ENCODE data around the gene MNAT1.

DNA sequence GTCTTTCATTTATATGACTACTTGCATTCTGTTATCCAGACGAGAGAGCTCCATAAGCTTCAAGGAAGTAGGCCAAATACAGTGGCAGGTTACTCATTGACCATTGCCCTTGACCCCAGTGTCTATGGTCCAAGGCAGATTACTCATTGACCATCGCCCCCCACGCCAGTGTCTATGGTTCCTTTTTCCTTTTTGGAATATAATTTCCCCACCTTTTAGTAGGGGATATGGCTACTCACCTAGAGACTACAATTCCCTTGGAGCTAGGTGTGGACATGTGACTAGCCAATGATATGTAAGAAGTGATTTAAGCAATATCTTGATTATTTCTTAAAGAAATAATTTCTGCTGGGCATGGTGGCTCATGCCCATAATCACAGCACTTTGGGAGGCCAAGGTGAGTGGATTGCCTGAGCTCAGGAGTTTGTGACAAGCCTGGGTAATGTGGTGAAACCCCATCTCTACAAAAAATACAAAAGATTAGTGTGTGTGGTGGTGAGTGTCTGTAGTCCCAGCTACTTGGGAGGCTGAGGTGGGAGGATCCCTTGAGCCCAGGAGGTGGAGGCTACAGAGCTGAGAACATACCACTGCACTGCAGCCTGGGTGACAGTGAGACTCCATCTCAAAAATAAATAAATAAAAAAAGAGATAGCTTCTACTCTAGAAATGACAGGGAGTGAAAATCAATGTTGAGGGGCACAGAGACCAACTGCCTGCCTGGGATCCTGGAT lies 43.0 kb upstream of the MNAT1 start:
- TF ChIP-seq CTCF (IDR thresholded peaks at IDR 0.05) (no peak), POLR2A (IDR thresholded peaks at IDR 0.05) (no peak), EP300 (IDR thresholded peaks at IDR 0.05; ENCODE audit: low read depth) (no peak), POLR2AphosphoS5 (IDR thresholded peaks at IDR 0.05) (no peak)

Data from transverse colon (tissue), 4 donors.